Muscle of back (tissue), 11 donors: ENCODE data around the gene SCGB1D2. TPM values are rescaled to one million over a fixed set of nuclear protein-coding genes. Genes with fewer than 3 reads are reported as not detected.

ENCODE experiments used
- DNase-seq, 3 donors: peaks; one replicate each; pipeline versions ENCODE4 v3.0.0 to v3.0.0-alpha.2; 2013
- polyA plus RNA-seq, 10 donors: library from polyadenylated mRNA; unstranded; fragments of 120-200 nt; gene quantifications; one replicate each; pipeline ENCODE4 v1.2.1, GENCODE V29; 2013; ENCODE audit not compliant: insufficient read length in 10 of 10

The SCGB1D2 gene
- polyA plus RNA-seq, 10 donors = not detected

DNA sequence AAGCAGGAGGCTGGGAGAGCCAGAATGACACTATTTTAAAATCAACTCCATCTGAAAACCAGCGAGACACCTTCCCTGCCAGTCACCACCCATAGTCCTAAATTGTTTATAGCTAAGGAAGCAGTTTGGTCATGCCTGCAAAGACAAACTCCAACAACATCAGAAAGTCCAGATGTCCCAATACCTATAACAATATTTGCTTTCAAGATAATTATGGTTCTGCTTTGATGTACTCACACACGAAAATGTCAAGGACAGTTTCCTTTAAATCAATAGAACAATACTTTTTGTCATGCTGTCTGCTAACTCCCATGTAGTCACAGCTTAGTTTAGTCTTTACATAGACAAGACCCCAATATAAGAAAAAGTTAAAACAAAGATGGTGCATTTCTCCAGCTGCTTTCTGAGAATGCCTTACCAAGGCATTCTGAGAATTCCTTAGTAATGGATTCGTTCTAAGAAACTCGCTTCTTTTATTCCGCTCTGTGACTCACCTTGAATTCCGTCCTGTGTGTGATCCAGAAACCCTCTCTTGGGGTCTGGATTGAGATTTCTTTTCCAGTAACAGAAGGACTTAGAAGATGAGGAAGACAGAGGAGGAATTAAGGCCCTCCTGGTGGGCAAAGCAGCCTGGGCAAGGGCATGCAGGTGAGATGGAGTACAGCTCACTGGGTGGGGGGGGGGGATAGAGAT lies 18.4 kb downstream of the SCGB1D2 start:
- DNase-seq = no peak

DNA sequence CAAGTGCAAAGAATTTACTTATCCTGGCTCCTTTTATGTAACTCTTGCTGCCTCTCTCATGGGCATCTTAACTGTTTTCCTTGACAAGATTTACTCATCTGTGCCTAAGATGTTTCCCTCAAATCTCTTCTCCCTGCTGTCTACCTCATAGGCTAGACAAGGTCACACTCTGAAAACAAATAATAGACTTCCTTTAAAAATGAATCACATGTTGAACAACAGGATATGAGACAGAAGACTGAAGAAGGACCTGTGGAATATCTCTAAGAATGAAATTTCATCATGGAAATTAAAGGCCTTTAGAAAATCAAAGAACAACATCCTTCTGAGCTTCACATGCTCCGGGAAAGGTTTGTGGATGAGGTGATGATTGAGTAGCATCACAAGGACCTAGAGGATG lies 22.0 kb downstream of the SCGB1D2 start:
- no peak for DNase-seq

DNA sequence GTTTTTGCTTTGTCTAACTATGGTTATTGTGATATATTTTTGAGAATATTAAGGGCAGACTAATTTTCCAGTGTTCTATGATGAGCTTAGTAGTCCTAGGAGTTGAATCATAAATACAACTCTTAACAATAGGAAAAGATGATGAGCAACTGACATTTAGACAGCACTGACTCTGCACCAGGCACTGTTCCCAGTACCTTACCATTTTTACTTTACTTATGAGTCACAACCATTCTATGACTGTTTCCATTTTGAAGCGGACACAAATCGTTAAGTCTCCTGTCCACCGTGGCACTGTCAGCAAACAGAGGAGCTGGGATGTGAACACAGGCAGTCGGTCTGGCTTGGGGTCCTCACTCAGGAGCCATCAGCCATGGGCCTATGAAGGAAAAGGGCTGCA lies 24.5 kb downstream of the SCGB1D2 start:
- DNase-seq = no peak

DNA sequence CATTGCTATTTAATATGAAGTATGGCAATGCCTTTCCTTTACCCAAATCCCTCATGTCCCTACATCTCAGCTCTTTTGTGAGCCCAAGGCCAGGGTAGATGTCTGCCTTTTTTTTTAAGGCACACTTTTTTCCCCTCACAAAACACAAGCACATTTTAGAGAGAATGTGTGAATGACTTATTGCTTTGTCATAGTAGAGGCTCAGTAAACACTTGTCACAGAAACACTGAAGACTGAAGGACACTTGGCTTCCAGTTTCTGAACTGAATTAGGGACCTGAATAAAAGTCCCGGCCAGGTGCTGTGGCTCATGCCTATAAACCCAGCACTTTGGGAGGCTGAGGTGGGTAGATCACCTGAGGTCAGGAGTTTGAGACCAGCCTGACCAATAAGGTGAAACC lies 25.0 kb downstream of the SCGB1D2 start:
- no peak for DNase-seq

DNA sequence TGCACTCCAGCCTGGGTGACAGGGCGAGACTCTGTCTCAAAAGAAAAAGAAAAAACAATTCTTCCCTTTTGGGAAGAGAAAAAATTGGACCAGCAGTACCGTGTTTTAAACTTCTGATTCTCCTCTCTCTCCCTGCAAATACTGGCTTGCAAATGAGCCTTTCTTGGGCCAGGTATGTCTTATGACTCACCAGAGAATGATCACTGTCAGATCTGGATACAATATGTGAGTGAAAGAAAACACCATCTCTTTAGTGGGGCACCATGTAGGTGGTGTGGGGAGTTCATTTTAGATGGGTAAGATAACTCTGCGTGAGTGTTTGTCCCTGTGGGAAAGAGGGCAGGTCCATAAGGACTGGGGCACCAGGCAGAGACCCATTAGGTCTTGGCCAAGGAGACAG lies 25.5 kb downstream of the SCGB1D2 start:
- no peak for DNase-seq

DNA sequence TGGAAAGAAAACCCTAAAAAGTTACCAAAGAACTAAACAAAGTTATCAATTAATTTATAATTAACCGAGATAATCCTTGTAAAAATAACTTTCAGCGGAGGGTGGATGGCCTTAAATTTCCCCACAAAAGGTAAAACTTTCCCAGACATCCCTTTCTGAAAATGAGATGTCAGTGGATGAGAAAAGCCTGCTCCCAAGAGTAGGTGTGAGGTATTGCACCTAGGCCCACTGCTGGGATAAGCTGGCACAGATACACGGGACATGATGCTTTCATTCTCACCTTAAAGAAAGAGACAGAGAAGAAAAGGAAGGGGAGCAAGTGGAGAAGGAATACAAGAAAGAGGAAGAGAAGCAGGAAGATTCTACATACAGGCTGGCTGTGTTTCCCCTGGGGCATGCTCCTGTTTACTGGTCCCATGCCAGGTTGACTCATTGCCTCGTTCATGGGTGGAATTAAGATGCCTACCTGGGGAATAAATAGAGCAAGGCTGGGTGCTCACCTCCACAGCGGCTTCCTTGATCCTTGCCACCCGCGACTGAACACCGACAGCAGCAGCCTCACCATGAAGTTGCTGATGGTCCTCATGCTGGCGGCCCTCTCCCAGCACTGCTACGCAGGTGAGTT lies 27.7 kb downstream of the SCGB1D2 start, which contains the start of gene SCGB2A2:
Gene SCGB2A2 (plus strand): TSS at position 505 of the 625 bp plus-strand sequence. CDS start 59 bp downstream, at position 564.
- DNase-seq = no peak

DNA sequence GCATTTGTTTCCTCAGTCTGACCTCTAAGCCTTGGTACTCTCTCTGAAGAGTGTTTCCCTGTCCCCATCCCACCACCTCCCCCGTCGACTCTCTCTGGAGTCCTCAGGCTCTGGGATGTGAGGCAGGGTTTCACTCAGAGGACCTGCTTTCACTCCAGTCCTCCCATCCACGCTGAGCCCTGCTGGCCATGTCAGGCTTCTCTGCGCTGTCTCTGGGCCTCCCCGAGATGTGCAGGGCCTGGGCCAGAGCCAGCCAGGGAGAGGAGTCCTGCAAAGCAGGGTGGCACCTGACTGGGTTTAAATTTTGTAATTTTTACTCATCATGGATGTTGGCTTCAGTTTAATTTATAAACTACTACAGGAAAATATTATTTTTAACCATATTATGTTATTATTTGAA lies 31.2 kb downstream of the SCGB1D2 start:
- no peak for DNase-seq

DNA sequence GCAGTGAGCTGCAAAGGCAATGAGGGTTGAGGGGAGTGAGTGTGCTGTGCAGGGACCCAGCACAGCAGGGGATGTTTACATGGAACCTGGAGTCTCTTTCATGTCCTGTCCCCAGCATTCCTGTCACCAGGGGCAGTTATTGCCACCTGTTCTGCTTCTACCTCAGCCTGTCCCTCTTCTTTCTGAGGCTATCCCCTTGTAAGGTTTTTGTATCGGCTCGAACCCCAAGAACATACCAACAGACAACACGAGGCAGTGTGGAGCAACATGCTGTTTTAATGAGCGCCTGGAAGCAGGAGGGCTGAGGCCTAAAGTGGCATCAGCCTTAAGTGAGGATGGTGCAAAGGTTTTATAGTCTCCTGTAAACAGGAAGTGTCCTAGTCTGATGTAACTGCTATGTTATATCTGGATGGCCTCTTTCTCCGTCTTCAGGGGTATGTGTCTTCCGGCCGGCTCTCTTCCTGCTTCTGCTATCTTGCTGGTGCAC lies 31.8 kb downstream of the SCGB1D2 start:
- no peak for DNase-seq

DNA sequence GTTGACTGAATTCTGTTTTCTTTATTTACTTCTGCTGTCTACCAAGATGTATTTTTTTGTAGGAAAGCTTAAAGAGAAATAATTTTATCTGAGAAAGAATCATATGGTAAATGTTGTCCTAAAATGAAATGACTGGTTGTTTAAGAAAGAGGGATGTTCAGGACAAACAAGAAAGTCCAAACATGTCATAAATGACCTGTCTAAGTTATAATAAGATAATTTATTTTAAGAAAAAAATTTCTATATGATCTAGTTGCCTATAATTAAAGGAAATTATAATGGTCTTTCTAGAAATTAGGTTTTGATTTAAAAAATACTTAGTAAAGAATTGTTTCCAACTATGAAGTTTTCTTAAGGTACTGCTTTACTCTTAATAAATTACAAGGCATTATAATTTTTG lies 38.4 kb downstream of the SCGB1D2 start:
- no peak for DNase-seq

Other genes with a start within 250 kb of the SCGB1D2 start
- 10 to 100 TPM; 13.2 to 26.7 (median 17.5) TPM for gene INCENP, start 118.2 kb upstream of the SCGB1D2 start, polyA plus RNA-seq
- not detected for gene SCGB1D1, start 52.0 kb upstream of the SCGB1D2 start, polyA plus RNA-seq
- not detected for gene SCGB2A1, start 33.6 kb upstream of the SCGB1D2 start, polyA plus RNA-seq
- not detected for gene SCGB2A2, start 27.9 kb downstream of the SCGB1D2 start, polyA plus RNA-seq
- gene SCGB1D4, start 56.8 kb downstream of the SCGB1D2 start, polyA plus RNA-seq = not detected
- gene ASRGL1, start 95.2 kb downstream of the SCGB1D2 start, polyA plus RNA-seq = 1 to 10 TPM; 2.3 to 5.2 (median 3.1) TPM
- gene SCGB1A1, start 176.8 kb downstream of the SCGB1D2 start, polyA plus RNA-seq = not detected